ENCODE data around the gene TGM6. TPM values are rescaled to one million over a fixed set of nuclear protein-coding genes. Genes with fewer than 3 reads are reported as not detected.

The TGM6 gene
- total RNA-seq, result not detected in 2 replicates

GRCh38 chr20:2380601-2381000, at the start of gene TGM6:
TSS of gene TGM6 (plus strand) at chr20:2380901. CDS start at chr20:2380969, 68 bp downstream.

GRCh38 chr20:2470423-2471193, 89.9 kb downstream of the TGM6 start, which contains the start of gene SNRPB:
TSS of gene SNRPB (minus strand) at chr20:2470789. CDS start at chr20:2470690, 99 bp downstream.

Small RNAs within 50 kb of the gene (small RNA-seq; reads per million reads assigned to genes)
- not detected for gene RF00019

Other genes with a start within 250 kb of the TGM6 start
- not detected in 2 replicates for gene TGM3, start 84.9 kb upstream of the TGM6 start, total RNA-seq
- gene SNRPB, start 89.9 kb downstream of the TGM6 start, total RNA-seq, result 237 and 320 TPM in 2 replicates
- gene ZNF343, start 128.0 kb downstream of the TGM6 start, total RNA-seq, result 12.6 and 12.8 TPM in 2 replicates
- gene TMC2, start 155.7 kb downstream of the TGM6 start, total RNA-seq, result not detected in 2 replicates